GM18517 (cell line): ENCODE results near the gene EIF1.
"Not testable (repeated sequence)": the region's sequence is repeated elsewhere in the genome, so short reads cannot be mapped to it uniquely, and the experiment has no call there.

Source experiments
- ATAC-seq: cut with Tn5 transposase; IDR thresholded peaks from one replicate; pipeline ENCODE4 v1.9.1; 2021; ENCODE audit warnings: mild to moderate bottlenecking, moderate library complexity; ENCODE audit not compliant: unreplicated experiment

Gene EIF1

DNA sequence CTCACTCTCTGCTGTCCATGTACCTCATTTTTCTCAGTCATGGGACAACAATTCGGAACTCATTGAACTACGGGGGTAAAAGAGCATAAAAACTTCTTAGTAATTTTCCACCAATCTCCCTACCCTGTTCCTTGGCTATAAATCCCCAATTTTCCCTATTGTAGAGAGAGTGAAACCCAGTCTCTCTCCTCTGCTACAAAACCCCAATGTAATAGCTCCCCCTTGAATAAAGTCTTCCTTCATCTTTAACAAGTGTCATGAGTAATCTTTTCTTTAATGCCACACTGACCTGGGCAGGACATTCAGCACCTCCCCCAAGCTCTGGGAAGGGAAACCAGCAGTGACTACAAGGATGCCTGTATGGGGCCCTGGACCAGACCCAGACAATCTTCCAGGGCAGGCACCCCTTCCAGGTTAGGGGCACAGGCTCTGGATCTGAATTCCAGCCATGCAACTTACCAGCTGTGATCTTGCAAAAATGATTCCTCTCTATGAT is 10.2 kb upstream of the EIF1 start:
- peak; percentile 6 for ATAC-seq

DNA sequence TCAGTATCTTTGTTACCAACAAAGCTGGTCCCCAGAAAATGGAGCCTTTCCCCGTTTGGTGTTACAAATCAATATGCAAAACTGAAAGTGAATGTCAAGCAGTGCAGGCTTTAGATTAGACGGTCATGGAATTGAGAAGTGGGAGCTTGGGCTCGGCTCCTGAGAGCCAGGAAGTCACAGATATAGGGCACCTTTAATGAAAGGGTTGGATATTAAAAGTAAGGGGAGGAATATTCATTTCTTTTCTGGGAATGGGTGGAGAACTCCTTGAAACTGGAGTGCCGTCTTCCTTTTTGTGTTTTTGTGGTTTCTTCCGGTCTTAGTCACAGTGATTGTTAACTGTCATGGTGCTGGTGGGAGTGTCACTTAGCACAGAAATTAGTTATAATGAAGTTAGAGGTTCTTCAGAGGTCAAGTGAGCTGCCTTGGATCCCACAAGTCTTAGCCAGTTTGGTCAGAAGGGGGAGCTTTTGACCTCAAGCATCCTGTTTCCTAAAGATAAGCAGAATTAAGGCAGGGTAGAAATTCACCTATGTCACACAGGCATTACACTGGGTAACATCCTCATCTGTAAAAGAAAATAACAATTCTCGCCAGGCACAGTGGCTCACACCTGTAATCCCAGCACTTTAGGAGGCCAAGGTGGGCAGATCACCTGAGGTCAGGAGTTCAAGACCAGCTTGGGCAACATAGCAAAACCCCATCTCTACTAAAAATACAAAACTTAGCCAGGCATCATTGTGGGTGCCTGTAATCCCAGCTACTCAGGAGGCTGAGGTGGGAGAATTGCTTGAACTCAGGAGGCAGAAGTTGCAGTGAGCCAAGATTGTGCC is 9.6 kb upstream of the EIF1 start:
- peak; percentile 71 for ATAC-seq

DNA sequence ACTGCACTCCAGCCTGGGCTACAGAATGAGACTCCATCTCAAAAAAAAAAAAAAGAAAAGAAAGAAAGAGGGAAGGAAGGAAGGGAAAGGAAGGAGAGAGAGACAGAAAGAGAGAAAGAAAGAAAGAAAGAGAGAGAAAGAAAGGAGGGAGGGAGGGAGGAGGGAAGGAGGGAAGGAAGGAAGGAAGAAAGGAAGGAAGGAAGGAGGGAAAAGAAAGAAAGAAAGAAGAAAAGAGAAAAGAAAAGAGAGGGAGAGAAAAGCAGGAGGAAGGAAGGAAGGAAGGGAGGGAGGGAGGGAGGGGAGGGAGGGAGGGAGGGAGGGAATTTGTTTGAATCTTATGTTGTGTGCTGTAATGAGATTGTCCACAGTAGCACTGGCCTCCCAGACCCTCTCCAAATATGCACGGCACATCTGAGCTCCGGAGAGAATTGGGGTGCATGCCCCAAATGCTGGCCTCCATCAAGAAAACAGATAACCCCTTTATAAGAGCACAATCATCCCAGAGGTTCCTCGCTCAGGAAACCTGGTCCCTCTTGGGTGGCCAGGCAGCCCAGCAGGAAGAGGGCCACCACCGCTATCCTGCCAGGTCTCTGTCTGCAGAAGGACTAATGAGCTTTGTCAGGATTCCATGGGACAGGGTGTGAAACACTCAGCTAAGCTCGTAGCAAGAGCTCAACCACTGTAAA is 8.8 kb upstream of the EIF1 start:
- ATAC-seq, result no peak

DNA sequence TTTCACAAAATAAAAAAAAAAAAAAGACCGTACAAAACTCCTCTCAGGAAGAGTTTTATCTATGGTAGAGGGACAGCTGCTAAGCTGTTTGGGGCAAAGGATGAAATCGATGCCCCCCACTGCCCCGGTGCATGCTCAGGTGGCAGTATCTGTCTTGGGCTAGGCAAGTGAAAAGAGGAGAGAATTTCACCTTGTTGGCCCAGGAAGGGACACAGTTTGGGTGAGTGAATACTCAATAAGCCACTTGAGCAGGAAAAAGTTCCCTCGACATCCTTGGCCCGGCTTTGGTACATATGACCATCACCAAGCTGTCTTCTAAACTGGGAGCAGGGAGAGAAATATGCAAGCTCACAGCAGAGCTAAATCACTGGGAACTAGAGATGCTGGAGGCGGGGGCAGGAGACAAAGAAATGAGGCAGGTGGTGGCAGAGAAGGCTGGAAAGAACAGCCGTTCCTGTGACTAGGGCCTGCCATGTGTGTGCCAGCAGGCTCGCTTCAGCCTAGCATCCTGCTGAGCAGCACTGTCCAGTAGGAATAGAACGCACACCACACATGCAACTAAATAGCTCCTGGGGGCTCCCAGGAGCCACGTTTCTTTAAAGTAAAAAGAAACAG is 8.2 kb upstream of the EIF1 start:
- ATAC-seq, result no peak

DNA sequence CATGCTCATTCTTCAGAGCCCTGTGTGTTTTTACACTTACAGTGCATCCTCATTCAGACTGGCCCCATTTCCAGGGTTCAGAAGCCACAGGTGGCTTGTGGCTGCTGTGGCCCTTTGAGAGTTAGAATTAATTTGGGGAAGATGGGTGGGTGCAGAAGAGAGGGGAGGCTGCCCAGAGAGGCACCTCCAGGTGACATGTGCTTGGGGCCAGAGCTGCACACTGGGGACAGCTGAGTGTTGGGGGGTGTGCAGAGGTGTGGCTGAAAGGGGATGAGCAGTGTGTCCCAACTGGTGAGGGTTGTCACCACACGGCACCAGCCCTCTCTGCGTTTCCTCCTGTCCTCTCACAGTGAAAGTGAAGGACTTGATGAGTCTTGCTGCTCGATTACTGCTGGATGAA is 6.9 kb upstream of the EIF1 start:
- no peak for ATAC-seq

DNA sequence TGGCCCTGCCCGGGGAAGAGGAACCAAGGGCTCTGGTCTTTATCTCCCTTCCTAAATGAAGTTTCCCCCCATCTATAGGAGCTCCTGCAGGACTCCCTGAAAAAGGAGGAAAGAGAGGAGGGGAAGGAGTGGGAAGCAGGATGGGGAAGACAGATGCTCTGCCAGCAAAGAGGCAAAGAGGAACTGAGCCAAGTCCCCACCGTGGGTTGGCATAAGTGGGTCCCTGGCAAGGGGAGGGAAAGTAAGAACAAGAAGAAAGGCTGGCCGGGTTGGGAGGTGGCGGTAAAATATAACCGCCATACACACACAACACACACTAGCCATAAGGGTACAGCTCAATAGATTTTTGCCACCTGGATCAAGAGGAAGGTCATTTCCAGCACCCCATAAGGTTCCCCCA is 6.1 kb upstream of the EIF1 start:
- no peak for ATAC-seq

DNA sequence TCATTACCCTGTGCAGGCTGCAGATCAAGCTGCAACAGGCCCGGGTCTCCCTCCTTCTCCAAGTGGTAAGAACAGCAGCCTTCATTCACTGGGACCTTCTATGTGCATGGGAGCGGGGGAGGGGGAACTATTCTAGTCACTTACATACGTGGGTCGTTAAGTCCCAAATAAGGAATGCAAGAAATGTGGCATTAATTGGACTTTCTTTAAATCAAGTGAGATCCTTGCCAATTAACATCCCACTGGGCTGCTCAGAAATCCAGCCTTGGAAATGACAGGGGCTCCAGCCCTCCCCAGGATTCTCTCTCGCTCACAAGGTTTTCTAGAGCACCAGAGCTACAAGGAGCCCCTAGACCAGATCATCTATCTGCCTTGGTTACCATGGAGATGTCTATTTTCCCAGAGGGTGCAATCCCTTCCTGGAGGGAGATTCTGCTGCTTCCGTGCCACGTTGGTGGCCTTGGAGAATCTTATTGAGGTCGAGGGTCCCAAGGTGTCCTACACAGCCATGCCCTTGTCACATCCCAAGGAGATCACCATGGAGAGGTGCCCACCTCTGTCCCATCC is 5.2 kb upstream of the EIF1 start:
- no peak for ATAC-seq

DNA sequence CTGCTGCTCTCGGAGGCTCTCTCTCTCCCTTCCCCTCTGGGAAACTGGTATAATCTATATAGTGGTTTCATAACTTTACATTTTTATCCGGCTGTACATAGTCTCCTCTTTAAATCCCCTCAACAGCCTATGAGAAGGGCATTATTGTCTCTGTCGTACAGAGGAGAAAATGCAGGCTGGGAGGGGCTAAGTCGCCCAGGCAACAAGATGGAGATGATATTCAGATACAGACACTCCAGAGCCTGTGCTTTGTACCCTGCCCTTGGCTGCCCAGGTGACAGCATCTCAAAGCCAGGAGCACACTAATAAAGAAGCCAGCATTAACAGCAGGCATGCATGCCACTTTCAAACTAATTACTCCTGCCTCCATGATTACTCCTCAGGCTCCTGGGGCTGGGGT is 4.7 kb upstream of the EIF1 start:
- ATAC-seq, result no peak

DNA sequence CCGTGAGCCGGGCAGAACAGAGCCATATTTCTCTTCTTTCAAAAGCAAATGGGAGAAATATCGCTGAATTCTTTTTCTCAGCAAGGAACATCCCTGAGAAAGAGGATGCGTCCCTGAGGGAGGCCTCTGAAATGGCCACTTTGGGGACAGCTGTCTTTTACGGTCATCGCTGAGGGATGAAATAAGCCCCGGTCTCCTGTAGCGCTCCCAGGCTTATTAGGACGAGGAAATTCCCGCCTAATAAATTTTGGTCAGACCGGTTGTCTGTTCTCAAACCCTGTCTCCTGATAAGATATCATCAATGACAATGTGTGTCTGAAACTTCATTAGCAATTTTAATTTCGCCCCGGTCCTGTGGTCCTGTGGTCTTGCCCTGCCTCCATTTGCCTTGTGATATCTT is 2.9 kb upstream of the EIF1 start:
- ATAC-seq, result not testable (repeated sequence)

DNA sequence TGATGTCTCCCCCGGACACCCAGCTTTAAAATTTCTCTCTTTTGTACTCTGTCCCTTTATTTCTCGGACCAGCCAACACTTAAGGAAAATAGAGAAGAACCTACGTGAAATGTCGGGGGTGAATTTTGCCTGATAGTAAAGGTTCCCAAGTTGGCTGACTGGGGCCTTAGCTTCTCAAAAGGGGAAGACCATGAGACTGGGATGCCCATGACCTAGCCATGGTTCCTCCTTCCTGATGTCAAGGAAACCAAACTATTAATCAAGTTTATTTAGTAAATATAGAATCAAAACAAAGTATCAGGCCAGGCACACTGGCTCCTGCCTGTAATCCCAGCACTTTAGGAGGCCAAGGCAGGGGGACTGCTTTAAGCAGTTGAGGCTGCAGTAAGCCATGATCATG is 2.4 kb upstream of the EIF1 start:
- ATAC-seq, result no peak

DNA sequence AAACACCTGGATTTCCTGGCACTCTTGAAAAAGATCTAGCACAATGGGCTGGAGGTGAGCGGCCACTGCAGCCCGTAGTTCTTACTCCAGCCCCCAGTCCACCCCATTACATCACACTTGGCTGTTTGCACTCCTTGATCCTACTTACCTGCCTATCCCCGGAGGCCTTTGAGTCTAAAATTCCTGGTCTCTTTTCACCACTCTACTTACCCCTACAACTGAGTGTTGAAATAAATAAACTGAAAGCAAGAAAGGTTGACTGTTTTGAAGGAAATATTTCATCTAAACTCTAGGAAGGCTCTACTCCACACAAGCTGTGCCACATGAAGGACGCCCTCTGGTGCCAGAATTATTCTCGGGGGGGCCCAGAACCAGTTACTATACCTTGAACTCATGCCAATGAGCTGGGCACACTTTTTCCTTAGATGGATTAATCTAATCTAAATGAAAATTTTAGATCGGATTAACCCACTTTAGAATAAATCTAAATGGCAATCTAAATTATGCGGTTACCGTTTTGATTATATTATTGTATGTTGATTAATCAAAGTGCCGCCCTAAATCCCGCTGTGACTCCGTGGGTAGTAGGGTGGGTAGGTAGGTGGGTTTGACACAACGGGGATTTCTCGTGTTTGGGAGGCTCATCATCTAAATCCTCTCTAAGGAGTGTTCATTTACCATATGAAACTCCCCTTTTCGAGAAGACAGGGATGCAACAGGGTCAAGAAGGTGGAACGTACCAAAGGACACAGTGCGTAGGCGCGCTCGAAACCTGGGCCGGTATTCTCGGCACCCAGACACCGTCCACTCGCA is 651 bp upstream of the EIF1 start:
- ATAC-seq, result peak; percentile 21

DNA sequence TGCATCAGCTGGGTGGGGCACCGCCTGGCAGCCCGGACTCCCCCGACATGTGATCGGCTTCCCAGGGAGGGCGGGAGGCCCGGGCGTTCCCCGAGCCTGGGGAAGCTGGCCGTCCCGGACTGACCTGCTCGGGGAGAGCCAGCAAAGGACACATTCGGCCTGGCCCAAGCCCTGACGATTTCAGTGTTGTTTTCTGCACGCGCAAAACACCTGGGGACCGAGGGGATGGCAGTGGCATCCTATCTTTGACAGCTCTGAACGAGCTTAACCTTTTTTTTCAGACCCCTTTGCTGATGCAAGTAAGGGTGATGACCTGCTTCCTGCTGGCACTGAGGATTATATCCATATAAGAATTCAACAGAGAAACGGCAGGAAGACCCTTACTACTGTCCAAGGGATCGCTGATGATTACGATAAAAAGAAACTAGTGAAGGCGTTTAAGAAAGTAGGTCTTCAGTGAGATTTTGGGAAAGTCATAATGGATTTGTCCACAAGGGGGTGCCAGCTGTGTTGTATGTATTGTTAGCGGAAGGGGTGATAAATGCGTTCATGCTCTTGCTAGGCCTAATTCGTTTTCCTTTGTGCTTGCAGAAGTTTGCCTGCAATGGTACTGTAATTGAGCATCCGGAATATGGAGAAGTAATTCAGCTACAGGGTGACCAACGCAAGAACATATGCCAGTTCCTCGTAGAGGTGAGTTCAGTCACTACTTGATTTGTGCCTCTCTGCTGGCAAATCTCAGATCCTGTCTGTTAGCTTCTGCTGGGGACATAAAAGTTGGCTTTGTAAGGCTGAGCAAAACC is 1.0 kb downstream of the EIF1 start:
- ATAC-seq, result no peak

DNA sequence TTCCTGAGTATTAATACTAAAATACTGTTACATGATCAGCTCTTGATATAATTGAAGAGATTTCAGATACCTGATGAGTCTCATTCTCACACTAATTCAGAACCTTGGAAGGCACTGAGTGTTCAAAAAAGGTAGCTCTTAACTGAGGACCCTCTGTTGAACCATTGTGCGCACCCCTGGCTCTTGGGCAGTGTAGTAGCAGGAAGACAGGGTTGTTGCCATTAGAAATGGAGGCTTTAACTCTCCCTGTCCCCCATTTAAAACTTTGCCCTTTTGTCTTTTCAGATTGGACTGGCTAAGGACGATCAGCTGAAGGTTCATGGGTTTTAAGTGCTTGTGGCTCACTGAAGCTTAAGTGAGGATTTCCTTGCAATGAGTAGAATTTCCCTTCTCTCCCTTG is 1.8 kb downstream of the EIF1 start:
- ATAC-seq, result no peak

DNA sequence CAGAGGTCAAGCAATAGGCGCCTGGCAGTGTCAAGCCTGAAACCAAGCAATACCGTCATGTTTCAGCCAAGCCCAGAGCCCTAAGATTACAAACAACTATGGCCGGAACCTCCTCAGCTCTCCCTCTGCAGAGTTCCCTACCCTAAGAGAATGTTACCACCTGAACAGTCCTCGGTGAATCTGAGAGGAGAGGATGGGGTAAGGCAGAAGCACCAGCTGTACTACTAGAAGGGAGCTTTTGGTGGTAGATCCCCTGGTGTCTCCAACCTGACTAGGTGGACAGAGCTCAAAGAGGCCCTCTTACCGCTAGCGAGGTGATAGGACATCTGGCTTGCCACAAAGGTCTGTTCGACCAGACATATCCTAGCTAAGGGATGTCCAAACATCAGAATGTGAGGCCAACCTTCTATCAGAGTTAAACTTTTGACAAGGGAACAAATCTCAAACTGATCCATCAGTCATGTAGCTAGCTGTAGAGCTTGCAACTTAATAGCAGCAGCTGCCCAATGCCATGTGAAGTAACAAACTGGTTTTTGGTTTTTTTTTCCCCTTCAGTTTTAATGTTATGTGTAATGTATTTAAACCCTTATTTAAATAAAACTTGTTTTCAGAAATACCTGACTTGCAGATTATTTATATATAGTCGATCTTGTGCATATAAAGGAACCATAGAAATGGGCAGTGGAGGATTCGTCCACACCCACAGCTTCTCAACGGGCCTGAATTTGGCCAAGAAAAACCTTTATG is 2.5 kb downstream of the EIF1 start:
- no peak for ATAC-seq

DNA sequence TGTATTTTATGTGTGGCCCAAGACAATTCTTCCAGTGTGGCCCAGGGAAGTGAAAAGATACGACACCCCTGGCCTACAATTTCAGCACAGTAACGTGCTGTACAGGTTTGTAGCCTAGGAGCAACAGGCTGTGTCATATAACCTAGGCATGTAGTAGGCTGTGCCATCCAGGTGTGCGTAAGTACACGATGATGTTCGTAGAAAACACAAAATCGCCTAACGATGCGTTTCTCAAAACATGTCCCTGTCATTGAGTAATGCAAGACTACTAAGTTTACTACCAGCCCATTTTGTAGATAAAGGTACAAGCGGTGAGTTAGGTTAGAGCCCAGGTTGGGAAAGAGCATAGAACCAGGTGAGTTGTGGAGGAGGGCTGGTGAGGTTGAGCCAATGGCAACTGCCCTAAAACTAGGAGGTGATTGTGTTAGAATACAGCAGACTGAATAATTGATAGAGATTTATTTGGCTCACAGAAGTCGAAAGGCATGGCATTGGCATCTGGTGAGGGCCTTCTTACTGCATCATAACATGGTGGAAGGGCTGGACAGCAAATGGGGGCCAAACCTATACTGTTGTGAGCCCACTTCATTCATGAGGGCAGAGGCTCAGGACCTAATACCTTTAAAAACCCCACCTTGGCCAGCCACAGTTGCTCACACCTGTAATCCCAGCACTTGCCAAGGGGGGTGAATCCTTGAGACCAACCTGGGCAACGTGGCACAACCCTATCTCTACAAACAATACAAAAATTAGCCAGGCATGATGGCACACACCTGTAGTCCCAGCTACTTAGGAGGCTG is 4.2 kb downstream of the EIF1 start:
- ATAC-seq, result no peak

DNA sequence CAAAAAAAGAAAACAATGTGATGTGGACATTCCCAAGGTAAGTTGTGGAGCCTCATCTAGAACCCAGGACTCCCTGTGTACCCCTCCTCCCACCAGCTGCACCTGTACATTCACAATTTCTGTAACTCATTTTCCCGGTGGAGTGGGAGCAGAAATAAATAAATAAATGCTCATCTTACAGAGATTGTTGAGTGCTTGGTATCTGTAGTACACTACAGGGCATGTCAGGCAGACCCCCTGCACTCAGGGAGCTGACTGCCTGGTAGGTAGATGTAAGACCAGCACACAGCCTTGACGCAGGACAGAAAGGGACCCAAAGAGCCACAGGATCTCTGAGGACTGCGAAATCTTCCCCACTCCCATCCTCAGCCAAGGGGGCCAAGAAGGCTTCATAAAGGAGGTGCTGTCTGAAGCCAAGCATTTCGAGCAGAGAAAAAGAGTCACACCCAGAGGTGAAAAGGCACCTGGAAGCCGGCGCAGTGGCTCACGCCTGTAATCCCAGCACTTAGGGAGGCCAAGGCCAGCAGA is 6.5 kb downstream of the EIF1 start:
- ATAC-seq, result no peak

DNA sequence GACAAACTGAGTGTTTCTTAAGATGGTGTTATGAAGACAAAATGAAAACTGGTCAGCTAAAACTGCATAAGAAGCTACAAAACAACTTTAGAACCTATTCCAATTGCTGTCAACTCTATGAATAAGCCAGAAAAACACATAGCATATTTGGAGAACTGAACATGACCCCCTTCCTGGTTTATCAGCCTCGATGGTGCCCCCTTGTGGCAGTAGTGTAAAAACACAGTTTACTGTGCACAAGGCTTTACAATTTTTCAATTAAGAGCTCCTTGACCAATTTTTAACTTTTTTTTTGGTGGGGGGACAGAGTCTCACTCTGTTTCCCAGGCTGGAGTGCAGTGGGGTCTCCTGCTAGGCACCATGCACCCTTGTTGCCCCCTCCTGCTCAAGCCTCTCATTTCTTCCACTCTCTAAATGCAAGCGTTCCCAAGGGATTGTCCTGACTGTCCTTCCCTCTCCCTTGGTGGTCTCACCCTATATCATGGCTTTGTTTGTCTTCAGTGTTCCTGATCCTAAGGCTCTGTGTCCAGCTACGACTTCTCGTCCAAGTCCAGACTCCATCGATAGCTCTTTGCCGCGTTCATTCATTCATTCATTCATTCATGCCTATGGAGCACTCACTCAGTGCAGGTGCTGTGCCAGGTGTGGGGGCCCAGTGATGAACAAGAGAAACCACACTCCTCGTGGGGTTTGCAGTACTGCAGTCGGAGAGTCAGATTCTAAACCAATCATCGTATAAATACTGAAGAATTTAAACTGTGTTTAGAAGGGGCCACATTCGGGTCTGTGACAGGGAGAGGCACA is 7.5 kb downstream of the EIF1 start:
- no peak for ATAC-seq
